ENCODE data around the gene SNRK. TPM values are rescaled to one million over a fixed set of nuclear protein-coding genes. Genes with fewer than 3 reads are reported as not detected.

The SNRK gene
- total RNA-seq, 6 experiments from 2014 or later = 14.0 to 26.2 (median 15.3) TPM

DNA sequence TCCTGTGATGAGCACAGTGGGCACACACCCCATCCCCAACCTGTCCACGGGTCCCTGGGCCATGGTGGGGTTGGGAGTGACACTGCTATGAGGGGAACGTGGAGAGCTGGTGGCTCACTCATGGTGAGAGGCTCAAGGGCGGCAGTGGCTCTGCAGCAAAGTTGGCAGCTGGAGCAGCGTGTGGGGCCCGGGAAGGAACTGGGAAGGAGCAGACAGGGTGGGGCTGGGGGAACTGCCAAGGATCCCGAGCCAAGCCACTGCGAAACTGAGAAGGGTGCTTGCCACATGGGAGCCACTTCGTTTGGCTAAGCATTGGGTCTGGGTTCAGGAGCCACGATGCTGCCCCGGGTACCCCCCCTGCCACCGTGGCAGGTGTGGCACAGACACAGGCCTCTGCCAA is 80.1 kb downstream of the SNRK start:
- ATAC-seq (no peak), DNase-seq (no peak)
- no peaks in the 10 kb centered on the region for H3K9me3 ChIP-seq
- WGBS (ENCODE audit: insufficient coverage, low coverage, low lambda C conversion rate, missing lambda C conversion rate) = no CpG with 5 or more reads among the region's 11 CpGs
- no peak for TF ChIP-seq CTCF (IDR thresholded peaks at IDR 0.05)
- no peak for TF ChIP-seq POLR2A (IDR thresholded peaks at IDR 0.05)
- intact Hi-C loops (cut with DNase I) = no loop called here
- no peak overlapping the region for H3K4me3 ChIP-seq
- H3K4me1 ChIP-seq = no peaks in the 10 kb centered on the region
- H3K27me3 ChIP-seq = no peaks in the 10 kb centered on the region
- H3K27ac ChIP-seq = no peak overlapping the region
- no peaks in the 10 kb centered on the region for H3K36me3 ChIP-seq

DNA sequence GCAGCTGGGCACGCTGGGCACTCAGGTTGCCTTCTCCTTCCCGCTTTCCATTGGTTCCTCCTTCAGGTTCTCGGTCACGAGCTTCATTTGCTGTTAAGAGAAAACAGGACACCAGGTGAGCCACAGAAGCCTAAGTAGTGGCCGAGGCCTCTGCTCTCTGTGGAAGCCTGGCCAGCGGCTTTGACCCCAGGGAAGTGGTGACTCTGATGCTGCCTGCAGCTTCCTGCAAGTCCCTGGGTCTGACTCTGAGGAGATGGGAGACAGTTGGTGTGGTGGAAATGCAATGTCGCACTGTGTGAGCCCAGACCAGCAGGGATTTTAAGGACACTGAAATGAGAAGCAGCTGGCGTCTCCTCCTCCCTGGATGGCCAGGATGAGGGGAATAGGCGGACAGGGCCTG is 80.5 kb downstream of the SNRK start:
- H3K4me1 ChIP-seq = no peaks in the 10 kb centered on the region
- peak in 1 of 4 donors; percentile 16 for ATAC-seq
- intact Hi-C loops (cut with DNase I) = no loop called here
- H3K27ac ChIP-seq = no peak overlapping the region
- TF ChIP-seq POLR2A (IDR thresholded peaks at IDR 0.05) (no peak), CTCF (IDR thresholded peaks at IDR 0.05) (no peak)
- H3K4me3 ChIP-seq = no peak overlapping the region
- no peaks in the 10 kb centered on the region for H3K27me3 ChIP-seq
- no peak for DNase-seq
- no peaks in the 10 kb centered on the region for H3K36me3 ChIP-seq
- WGBS (ENCODE audit: insufficient coverage, low coverage, low lambda C conversion rate, missing lambda C conversion rate) = 60% methylated on average over 2 of the region's 9 CpGs
- no peaks in the 10 kb centered on the region for H3K9me3 ChIP-seq

DNA sequence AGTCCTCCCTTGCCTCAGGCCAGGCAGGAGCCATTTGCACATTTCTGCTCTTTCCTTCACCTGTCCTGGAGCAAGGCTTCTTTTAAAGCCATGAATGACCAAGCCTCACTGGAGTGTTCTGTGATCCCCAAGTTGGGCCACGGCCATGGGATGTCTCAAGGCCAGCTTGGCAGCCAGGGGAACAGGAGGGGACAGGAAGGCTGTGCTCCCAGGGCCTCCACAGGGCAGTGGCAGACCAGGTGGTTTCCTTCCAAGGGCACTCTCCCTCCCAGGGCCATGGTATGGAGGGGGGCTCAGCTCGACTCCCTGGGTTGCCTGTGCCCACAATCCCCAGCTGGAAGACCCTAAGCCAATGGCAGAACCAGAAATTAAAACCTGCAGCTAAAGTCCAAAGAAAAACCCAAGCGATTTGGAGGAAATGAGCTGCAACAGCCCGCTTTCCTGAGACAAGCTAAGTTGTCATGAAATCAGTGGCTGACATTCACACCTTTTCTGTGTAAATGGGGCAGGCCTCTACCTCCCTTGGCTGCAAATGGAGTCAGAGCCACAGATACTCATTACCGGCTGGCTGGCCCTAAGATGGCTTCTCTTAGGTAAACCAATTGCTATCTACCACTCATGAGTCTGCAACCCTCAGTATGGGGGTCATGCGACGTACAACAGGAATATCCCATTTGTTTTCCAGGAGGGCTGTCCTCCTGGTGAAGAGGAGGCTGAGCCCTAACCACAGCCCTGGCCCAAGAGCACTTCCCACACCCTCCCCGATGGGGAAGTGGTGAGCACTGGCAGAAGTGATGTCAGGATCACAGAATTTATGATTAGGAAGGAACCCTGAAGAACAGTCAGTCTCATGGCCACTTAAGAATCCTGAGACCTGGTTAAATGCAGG is 83.3 kb downstream of the SNRK start:
- WGBS (ENCODE audit: insufficient coverage, low coverage, low lambda C conversion rate, missing lambda C conversion rate) = 60% methylated on average over 3 of the region's 8 CpGs
- DNase-seq (no peak), ATAC-seq (peak; percentile 25 to 54 (median 46))

GRCh38 chr3:43370293-43370980 is 84.1 kb downstream of the SNRK start:
- 85% methylated on average over 4 of the region's 6 CpGs for WGBS (ENCODE audit: insufficient coverage, low coverage, low lambda C conversion rate, missing lambda C conversion rate)
- no peak overlapping the region for H3K27ac ChIP-seq
- H3K9me3 ChIP-seq = no peaks in the 10 kb centered on the region
- DNase-seq (no peak), ATAC-seq (no peak)
- H3K4me1 ChIP-seq = no peaks in the 10 kb centered on the region
- no peaks in the 10 kb centered on the region for H3K36me3 ChIP-seq
- no peak overlapping the region for H3K4me3 ChIP-seq
- no peaks in the 10 kb centered on the region for H3K27me3 ChIP-seq
- no peak for TF ChIP-seq CTCF (IDR thresholded peaks at IDR 0.05)
- no peak for TF ChIP-seq POLR2A (IDR thresholded peaks at IDR 0.05)
- intact Hi-C loops (cut with DNase I) = no loop called here

More for the DNA sequence above, 83.3 kb downstream of the SNRK start:
- intact Hi-C loops (cut with DNase I) = no loop called here
- no peaks in the 10 kb centered on the region for H3K4me1 ChIP-seq
- no peaks in the 10 kb centered on the region for H3K9me3 ChIP-seq
- H3K36me3 ChIP-seq = no peaks in the 10 kb centered on the region
- H3K27me3 ChIP-seq = no peaks in the 10 kb centered on the region
- no peak overlapping the region for H3K4me3 ChIP-seq
- TF ChIP-seq CTCF (IDR thresholded peaks at IDR 0.05) = no peak
- no peak for TF ChIP-seq POLR2A (IDR thresholded peaks at IDR 0.05)
- no peak overlapping the region for H3K27ac ChIP-seq
